HG03460 (cell line): ENCODE measurements around the gene OSBP2.

ENCODE experiments used
- ATAC-seq: cut with Tn5 transposase; IDR thresholded peaks from one replicate; pipeline ENCODE4 v1.9.1; 2021; ENCODE audit not compliant: unreplicated experiment

The OSBP2 gene

GRCh38 chr22:30876915-30877553 is 182.4 kb downstream of the OSBP2 start:
- no peak for ATAC-seq

DNA sequence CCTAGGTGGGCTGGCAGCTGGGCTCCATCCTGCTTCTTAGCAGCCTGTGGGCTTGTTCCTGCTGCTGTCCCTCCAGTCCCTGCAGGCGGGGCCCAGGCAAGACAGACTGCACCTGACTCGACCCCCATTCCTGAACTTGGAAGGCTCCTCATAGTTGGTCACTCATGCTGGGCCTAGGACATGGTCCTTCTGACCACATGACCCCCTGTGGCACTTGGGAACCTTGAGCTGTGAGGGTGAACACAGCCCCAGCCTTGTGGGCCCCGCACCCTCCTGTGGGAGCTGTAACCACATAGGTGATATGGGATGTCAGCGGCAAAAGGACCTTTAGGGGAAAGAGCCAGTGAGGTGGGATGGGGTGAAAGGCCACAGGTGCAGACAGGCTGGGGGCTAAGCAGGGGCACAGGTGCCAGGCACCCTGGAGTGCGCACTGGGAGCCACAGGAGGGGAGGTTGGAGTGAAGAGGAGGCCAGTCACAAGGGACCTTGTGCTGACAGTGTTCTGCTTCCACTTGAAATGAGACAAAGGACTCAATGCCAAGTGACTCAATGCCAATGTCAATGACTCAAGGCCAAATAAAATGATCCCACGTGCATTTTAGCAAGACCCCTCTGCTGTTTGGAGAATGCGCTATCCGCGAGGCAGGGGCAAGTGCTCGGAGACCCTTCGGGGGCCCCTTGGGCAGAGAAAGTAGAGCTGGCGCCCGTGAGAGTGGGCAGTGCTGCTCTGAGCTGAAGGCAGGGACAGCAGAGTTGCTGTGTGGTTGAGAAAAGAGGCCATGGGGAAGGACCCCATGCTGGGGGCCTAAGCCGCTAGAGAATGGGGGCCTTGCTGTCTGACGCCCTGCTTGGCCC is 183.2 kb downstream of the OSBP2 start:
- ATAC-seq, result no peak

GRCh38 chr22:30878516-30879414 is 184.1 kb downstream of the OSBP2 start:
- ATAC-seq, result no peak

DNA sequence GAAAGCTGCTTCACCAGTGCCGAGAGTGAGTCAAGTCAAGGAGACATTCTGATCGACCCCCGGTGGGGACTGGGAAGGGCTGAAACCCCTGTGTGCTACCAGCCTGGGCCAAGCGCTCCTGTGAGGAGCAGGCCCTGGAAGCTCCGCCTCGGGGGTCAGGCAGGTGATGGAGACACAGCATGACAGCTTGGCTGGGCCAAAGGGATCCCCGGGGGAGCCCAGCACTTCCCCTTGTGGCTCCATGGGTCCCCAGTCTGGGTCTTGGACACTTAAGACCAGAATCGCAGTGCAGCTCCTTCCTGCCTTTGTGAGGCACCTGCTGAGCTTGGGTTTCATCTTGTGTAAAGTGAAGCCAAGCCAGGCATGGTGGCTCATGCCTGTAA is 184.7 kb downstream of the OSBP2 start:
- ATAC-seq, result no peak

GRCh38 chr22:30880181-30880601 is 185.5 kb downstream of the OSBP2 start:
- no peak for ATAC-seq

- ATAC-seq, result no peak
These were observed 186.2 kb downstream of the OSBP2 start for GRCh38 chr22:30880847-30881246.

- no peak for ATAC-seq
These were observed 186.9 kb downstream of the OSBP2 start for GRCh38 chr22:30881361-30882183.

DNA sequence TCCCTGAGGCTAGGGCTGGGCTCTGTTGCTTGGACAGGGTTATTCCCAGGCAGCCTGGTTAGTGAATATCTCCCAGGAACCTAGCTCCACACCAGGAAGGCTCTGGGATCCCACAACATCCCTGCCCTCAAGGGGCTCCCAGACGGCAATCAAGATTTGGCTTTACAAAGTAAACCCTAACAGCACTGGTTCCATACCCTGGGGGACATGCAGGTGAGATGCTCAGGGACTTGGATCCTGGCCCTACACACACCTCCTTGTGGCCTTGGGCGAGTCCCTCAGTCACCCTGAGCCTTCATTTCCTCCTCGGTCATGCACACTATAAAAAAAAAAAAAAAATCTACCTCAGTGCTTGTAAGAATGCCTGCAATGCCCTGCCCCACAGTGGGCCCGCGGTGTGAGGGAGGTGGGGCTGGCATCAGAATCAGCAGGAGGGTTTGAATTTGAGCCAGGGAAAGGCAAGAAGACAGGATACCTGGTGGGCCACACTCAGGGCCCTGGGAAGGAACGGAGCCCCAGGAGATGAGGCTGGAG is 187.6 kb downstream of the OSBP2 start:
- no peak for ATAC-seq

DNA sequence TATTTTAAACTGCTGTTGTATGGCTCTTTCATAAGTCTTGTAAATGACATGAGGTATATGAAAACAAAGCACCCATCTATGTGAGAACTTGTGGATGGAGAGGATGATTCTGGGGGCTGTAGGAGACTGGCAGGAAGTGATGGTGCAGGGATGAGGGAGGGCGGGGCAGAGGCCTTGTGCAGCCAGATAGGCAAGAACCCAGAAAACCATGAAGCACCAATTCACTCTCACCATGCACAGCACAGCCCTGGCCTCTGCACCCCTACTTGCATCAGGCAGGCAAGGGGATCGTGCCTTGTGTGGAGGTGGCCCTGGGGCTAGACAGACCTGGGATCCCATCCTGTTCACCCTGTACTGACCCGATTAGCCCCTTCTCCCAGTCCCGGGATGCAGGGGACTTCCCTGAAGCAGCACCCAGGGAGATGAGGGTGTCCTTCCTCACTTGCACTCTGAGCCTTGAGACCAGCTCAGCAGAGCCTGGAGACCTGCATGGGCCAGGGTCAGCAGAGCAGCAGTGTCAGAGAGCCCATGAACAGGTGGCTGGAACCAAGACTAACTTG is 188.4 kb downstream of the OSBP2 start:
- no peak for ATAC-seq

DNA sequence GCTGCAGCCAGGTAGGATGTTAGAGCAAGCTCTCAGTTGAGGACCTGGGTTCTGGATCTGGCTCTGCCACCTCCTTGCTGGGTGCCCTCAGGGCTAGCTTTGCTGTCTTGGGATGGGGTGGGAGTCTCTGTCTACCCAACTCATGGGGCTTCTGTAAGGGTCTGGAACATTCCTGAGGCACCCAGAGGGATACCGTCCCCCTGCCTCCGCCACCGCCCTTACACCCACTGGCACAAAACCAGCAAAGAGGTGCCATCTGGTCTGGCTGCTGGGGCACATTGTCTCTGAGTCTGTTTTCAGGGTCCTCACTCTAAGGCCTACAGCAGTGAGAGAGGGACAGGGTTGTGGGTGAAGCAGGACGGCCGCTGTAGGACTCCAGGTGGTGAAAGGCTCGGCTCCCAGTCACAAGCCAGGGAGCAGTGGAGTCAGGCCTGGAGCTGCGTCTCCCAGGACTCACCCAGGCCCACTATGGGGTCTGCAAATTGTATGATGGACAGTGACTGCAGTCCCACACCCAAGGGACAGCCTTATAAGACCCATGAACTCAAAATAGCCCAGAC is 189.0 kb downstream of the OSBP2 start:
- ATAC-seq, result no peak

- ATAC-seq, result no peak
These were observed 189.7 kb downstream of the OSBP2 start for GRCh38 chr22:30884211-30885000.

DNA sequence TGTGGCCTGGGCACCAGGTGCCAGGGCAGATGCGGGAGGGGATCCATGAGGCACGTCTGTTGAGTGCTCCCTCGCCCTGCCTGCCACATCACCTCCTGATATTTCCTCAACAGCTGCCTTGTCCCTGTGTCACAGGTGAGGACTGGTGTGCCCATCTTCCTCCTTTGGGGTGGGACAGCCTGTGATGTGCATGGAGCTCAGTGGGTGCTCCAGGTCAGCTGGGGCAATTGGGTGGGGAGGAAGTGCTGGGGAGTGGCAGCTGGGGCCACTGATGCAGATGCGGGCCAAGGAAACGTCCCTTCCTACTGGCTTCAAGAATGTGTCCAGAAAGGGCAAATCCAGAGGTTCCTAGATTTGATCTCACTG is 190.3 kb downstream of the OSBP2 start:
- no peak for ATAC-seq

- no peak for ATAC-seq
These were observed 190.9 kb downstream of the OSBP2 start for GRCh38 chr22:30885591-30885990.

GRCh38 chr22:30887453-30887852 is 192.8 kb downstream of the OSBP2 start:
- no peak for ATAC-seq

DNA sequence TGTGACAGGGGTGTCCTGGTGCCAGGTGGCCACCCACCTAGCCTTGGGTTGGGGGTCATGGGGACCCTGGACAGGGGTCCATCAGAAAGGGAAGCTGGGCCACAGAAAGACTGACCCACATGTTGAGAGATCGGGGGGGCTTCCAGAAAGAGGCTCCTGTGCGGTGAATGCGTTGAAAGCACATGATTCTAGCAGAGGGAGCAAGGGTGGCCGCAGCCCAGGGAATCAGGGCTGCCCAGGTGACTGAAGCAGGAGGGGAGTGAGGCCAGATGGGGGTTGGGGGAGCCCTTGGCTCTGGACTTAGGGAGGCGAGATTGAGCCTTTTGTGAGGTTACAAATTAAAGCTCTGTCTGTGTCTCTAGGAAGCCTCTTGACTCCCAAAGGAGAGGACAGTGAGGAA is 193.2 kb downstream of the OSBP2 start:
- no peak for ATAC-seq

GRCh38 chr22:30889268-30889995 is 194.8 kb downstream of the OSBP2 start:
- no peak for ATAC-seq

DNA sequence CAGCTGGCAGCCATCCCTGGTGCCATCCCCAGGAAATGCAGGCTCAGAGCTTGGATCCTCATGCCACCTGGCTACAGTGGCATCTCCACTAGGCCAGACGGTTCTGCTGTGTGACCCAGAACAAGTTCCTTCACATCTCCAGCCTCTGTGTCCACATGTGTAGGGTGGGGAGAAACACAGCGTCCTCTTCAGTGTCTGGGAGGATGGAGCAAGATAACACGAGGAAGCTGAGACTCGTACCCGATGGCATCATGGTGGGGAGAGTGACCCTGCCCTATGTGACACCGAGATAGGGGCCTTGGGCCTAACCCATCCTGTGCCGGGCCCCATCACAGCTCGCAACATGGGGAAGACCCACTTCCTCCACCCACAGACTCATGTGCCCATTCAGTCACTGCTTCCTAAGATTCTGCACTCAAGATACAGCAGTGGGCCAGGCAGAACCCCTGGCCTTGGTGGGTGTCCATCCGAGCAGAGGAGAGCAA is 195.4 kb downstream of the OSBP2 start:
- ATAC-seq, result no peak
